NB4 (cell line): ENCODE data around the gene APC2.

ENCODE experiments used
- CTCF ChIP-seq: IDR thresholded peaks from one replicate; pipeline ENCODE4 v1.5.1; 2012; ENCODE audit warnings: low read depth, low read length
- MAX ChIP-seq: IDR thresholded peaks from 2 replicates; pipeline ENCODE4 v1.6.1; 2011; ENCODE audit warnings: low read depth, low read length
- MYC ChIP-seq: IDR thresholded peaks from 2 replicates; pipeline ENCODE4 v1.6.1; 2011; ENCODE audit warnings: low read depth, low read length
- POLR2A ChIP-seq: IDR thresholded peaks from 2 replicates; pipeline ENCODE4 v1.6.1; 2011; ENCODE audit warnings: mild to moderate bottlenecking; ENCODE audit not compliant: insufficient read length; ENCODE audit errors: extremely low read depth

GRCh38 chr19:1412323-1412923 is 37.5 kb upstream of the APC2 start:
- TF ChIP-seq CTCF = no peak
- TF ChIP-seq POLR2A = no peak
- TF ChIP-seq MYC = no peak
- no peak for TF ChIP-seq MAX
